HEK293 (cell line): ENCODE measurements around the gene GORAB.
A peak's percentile ranks its signal among the peaks of the same experiment; 100 is the strongest.

Experiments
- CTCF ChIA-PET: fragments of 350-600 bp; formaldehyde crosslinking; extraction: SDS; loops from one replicate; lab custom pipeline; 2021; ENCODE audit warnings: antibody characterized with exemption; lab: Yijun Ruan, JAX
- POLR2A ChIA-PET: fragments of 300-600 bp; formaldehyde crosslinking; extraction: SDS; loops from one replicate; lab custom pipeline; 2020; ENCODE audit warnings: antibody characterized with exemption, inconsistent platforms; lab: Yijun Ruan, JAX
- H3K27ac ChIP-seq: fragments of 200-500 bp; sonication (Bioruptor generic); 2 replicates; pipeline ENCODE4 v1.5.1; 2014; ENCODE audit warnings: low read depth, low read length, control low read depth, inconsistent platforms; ENCODE audit errors: extremely low read depth
- H3K36me3 ChIP-seq, 2 experiments: fragments of 200-500 bp in 1 of 2; sonication (Bioruptor generic) in 1 of 2; 1 replicate in 1 of 2; 2 replicates in 1 of 2; pipeline ENCODE4 v1.5.1; 2014 to 2017; ENCODE audit warnings: inconsistent platforms in 2 of 2, low read length in 2 of 2; ENCODE audit not compliant: control insufficient read depth in 2 of 2, insufficient read depth in 1 of 2
- H3K4me1 ChIP-seq: fragments of 200-500 bp; sonication (Bioruptor generic); 2 replicates; pipeline ENCODE4 v1.5.1; 2014; ENCODE audit warnings: mild to moderate bottlenecking, low read length, inconsistent platforms; ENCODE audit not compliant: control insufficient read depth, insufficient read depth
- H3K4me3 ChIP-seq: 2 replicates; pipeline ENCODE4 v1.5.1; 2011; ENCODE audit warnings: low read depth, mild to moderate bottlenecking, control low read depth, low read length, moderate library complexity
- H3K9me3 ChIP-seq: fragments of 200-500 bp; sonication (Bioruptor generic); 2 replicates; pipeline ENCODE4 v1.5.1; 2014; ENCODE audit warnings: low read depth, low read length, inconsistent platforms; ENCODE audit not compliant: control insufficient read depth, insufficient read depth
- GLIS2 ChIP-seq: fragments of 450-650 bp; formaldehyde crosslinking; IDR thresholded peaks from 2 replicates; pipeline ENCODE4 v1.5.1; 2016; ENCODE audit warnings: missing biosample characterization, missing genetic modification characterization
- IKZF3 ChIP-seq: fragments of 450-650 bp; IDR thresholded peaks from 2 replicates; pipeline ENCODE4 v1.5.0; 2018; ENCODE audit warnings: missing biosample characterization, mild to moderate bottlenecking, missing genetic modification characterization, moderate library complexity
- OSR2 ChIP-seq: fragments of 450-650 bp; formaldehyde crosslinking; IDR thresholded peaks from 2 replicates; pipeline ENCODE4 v1.5.1; 2016; ENCODE audit warnings: missing biosample characterization, missing genetic modification characterization
- RBAK ChIP-seq: fragments of 450-650 bp; formaldehyde crosslinking; IDR thresholded peaks from 2 replicates; pipeline ENCODE4 v1.5.1; 2016; ENCODE audit warnings: missing biosample characterization, missing genetic modification characterization
- ZFP3 ChIP-seq: fragments of 450-650 bp; formaldehyde crosslinking; IDR thresholded peaks from 2 replicates; pipeline ENCODE4 v1.5.1; 2016; ENCODE audit warnings: low read depth, missing biosample characterization, missing genetic modification characterization
- ZFP37 ChIP-seq: fragments of 450-650 bp; formaldehyde crosslinking; IDR thresholded peaks from 2 replicates; pipeline ENCODE4 v1.5.1; 2016; ENCODE audit warnings: missing biosample characterization, missing genetic modification characterization
- ZNF169 ChIP-seq: fragments of 450-650 bp; formaldehyde crosslinking; IDR thresholded peaks from 2 replicates; pipeline ENCODE4 v1.5.1; 2016; ENCODE audit warnings: missing biosample characterization, missing genetic modification characterization
- ZNF211 ChIP-seq: fragments of 450-650 bp; formaldehyde crosslinking; IDR thresholded peaks from 2 replicates; pipeline ENCODE4 v1.5.1; 2016; ENCODE audit warnings: low read depth, missing biosample characterization, missing genetic modification characterization
- ZNF239 ChIP-seq: fragments of 450-650 bp; formaldehyde crosslinking; IDR thresholded peaks from 2 replicates; pipeline ENCODE4 v1.5.1; 2016; ENCODE audit warnings: missing biosample characterization, missing genetic modification characterization
- ZNF274 ChIP-seq, 2 experiments: fragments of 200-500 bp in 1 of 2; fragments of 450-650 bp in 1 of 2; sonication (Bioruptor generic) in 1 of 2; formaldehyde crosslinking in 1 of 2; IDR thresholded peaks; 2 replicates each; pipeline versions ENCODE4 v1.5.1 to v1.6.1; 2014 to 2016; ENCODE audit warnings: borderline replicate concordance in 1 of 2, inconsistent platforms in 1 of 2, low read length in 1 of 2, missing biosample characterization in 1 of 2, missing genetic modification characterization in 1 of 2
- ZNF335 ChIP-seq: fragments of 450-650 bp; formaldehyde crosslinking; conservative IDR thresholded peaks from 2 replicates; pipeline ENCODE4 v1.5.1; 2016; ENCODE audit warnings: missing biosample characterization, missing genetic modification characterization
- ZNF366 ChIP-seq: fragments of 450-650 bp; formaldehyde crosslinking; conservative IDR thresholded peaks from 2 replicates; pipeline ENCODE4 v1.5.1; 2016; ENCODE audit warnings: missing biosample characterization, missing genetic modification characterization
- ZNF404 ChIP-seq: fragments of 450-650 bp; formaldehyde crosslinking; IDR thresholded peaks from 2 replicates; pipeline ENCODE4 v1.5.1; 2017; ENCODE audit warnings: missing biosample characterization, missing genetic modification characterization
- ZNF426 ChIP-seq: fragments of 450-650 bp; formaldehyde crosslinking; IDR thresholded peaks from 2 replicates; pipeline ENCODE4 v1.5.1; 2017; ENCODE audit warnings: missing biosample characterization, missing genetic modification characterization, mild to moderate bottlenecking, inconsistent platforms, moderate library complexity
- ZNF433 ChIP-seq: fragments of 450-650 bp; formaldehyde crosslinking; IDR thresholded peaks from 2 replicates; pipeline ENCODE4 v1.5.1; 2016; ENCODE audit warnings: missing biosample characterization, missing genetic modification characterization, low read depth
- ZNF449 ChIP-seq: fragments of 450-650 bp; formaldehyde crosslinking; IDR thresholded peaks from 2 replicates; pipeline ENCODE4 v1.5.1; 2017; ENCODE audit warnings: missing biosample characterization, mild to moderate bottlenecking, missing genetic modification characterization, moderate library complexity
- ZNF510 ChIP-seq: fragments of 450-650 bp; formaldehyde crosslinking; IDR thresholded peaks from 2 replicates; pipeline ENCODE4 v1.5.1; 2018; ENCODE audit warnings: mild to moderate bottlenecking, missing genetic modification characterization, missing biosample characterization; ENCODE audit not compliant: insufficient replicate concordance
- ZNF596 ChIP-seq: fragments of 450-650 bp; IDR thresholded peaks from 2 replicates; pipeline ENCODE4 v1.5.0; 2018; ENCODE audit warnings: missing biosample characterization, mild to moderate bottlenecking, missing genetic modification characterization, moderate library complexity
- ZNF677 ChIP-seq: fragments of 450-650 bp; IDR thresholded peaks from 2 replicates; pipeline ENCODE4 v1.5.0; 2018; ENCODE audit warnings: missing biosample characterization, mild to moderate bottlenecking, missing genetic modification characterization, moderate library complexity
- ZNF704 ChIP-seq: fragments of 450-650 bp; formaldehyde crosslinking; IDR thresholded peaks from 2 replicates; pipeline ENCODE4 v1.5.1; 2016; ENCODE audit warnings: missing biosample characterization, missing genetic modification characterization
- ZNF777 ChIP-seq: fragments of 450-650 bp; formaldehyde crosslinking; IDR thresholded peaks from 2 replicates; pipeline ENCODE4 v1.5.1; 2017; ENCODE audit warnings: missing biosample characterization, missing genetic modification characterization, borderline replicate concordance
- ZNF830 ChIP-seq: fragments of 450-650 bp; IDR thresholded peaks from 2 replicates; pipeline ENCODE4 v1.5.0; 2018; ENCODE audit warnings: missing biosample characterization, missing genetic modification characterization, low read depth, mild to moderate bottlenecking, moderate library complexity
- ZNF843 ChIP-seq: fragments of 450-650 bp; formaldehyde crosslinking; IDR thresholded peaks from 2 replicates; pipeline ENCODE4 v1.5.1; 2016; ENCODE audit warnings: missing biosample characterization, missing genetic modification characterization
- TF ChIP-seq, protein P1 (sequence below): fragments of 450-650 bp; formaldehyde crosslinking; IDR thresholded peaks from 2 replicates; pipeline ENCODE4 v1.5.1; 2016; ENCODE audit warnings: missing biosample characterization, missing genetic modification characterization
- TF ChIP-seq, protein P2 (sequence below): fragments of 450-650 bp; formaldehyde crosslinking; optimal IDR thresholded peaks from 2 replicates; pipeline ENCODE3; 2016; ENCODE audit warnings: missing biosample characterization, mild to moderate bottlenecking, missing genetic modification characterization
- TF ChIP-seq, protein P3 (sequence below): fragments of 450-650 bp; formaldehyde crosslinking; IDR thresholded peaks from 2 replicates; pipeline ENCODE4 v1.5.1; 2016; ENCODE audit warnings: missing biosample characterization, missing genetic modification characterization

GORAB gene

GRCh38 chr1:170544624-170545023 is 12.7 kb downstream of the GORAB start:
- TF ChIP-seq GLIS2 (no peak), ZNF426 (no peak), ZNF777 (tag by site-specific recombination) (no peak), RBAK (tag by site-specific recombination) (no peak), ZNF704 (no peak)
- H3K27ac ChIP-seq: no peak overlapping the region
- no peak overlapping the region for H3K4me3 ChIP-seq
- CTCF ChIA-PET: interaction anchor here (1.1 kb wide), 1 partner anchor 11 kb away, joined by 3 read pairs; no protein-coding TSS in a partner anchor
- no peaks in the 10 kb centered on the region for H3K9me3 ChIP-seq
- POLR2A ChIA-PET: no interaction called here
- no peaks in the 10 kb centered on the region for H3K4me1 ChIP-seq
- peaks cover 53 to 78% of the 10 kb centered on the region in 2 experiments for H3K36me3 ChIP-seq

- Histone ChIP-seq H3K4me3 (no peak overlapping the region), H3K27ac (no peak overlapping the region), H3K4me1 (no peaks in the 10 kb centered on the region), H3K9me3 (no peaks in the 10 kb centered on the region), H3K36me3 (peaks cover 48 to 79% of the 10 kb centered on the region in 2 experiments)
- ChIA-PET CTCF (interaction anchor here (0.6 kb wide), 1 partner anchor 17 kb away, joined by 5 read pairs; no protein-coding TSS in a partner anchor), POLR2A (no interaction called here)
- TF ChIP-seq IKZF3: no peak
- TF ChIP-seq ZNF433 (tag by site-specific recombination): no peak
- TF ChIP-seq, protein P1, sequence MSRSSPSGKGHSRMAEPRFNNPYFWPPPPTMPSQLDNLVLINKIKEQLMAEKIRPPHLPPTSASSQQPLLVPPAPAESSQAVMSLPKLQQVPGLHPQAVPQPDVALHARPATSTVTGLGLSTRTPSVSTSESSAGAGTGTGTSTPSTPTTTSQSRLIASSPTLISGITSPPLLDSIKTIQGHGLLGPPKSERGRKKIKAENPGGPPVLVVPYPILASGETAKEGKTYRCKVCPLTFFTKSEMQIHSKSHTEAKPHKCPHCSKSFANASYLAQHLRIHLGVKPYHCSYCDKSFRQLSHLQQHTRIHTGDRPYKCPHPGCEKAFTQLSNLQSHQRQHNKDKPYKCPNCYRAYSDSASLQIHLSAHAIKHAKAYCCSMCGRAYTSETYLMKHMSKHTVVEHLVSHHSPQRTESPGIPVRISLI (tag by site-specific recombination): no peak
- TF ChIP-seq ZNF830 (tag by site-specific recombination): no peak
- no peak for TF ChIP-seq ZNF843 (tag by site-specific recombination)
- no peak for TF ChIP-seq ZNF239
- no peak for TF ChIP-seq ZNF404 (tag by site-specific recombination)
- no peak for TF ChIP-seq ZNF677
- TF ChIP-seq ZNF274 (IDR thresholded peaks at IDR 0.05; ENCODE audit: low read length): no peak
- no peak for TF ChIP-seq ZNF274 (tag by site-specific recombination; IDR thresholded peaks at IDR 0.05; ENCODE audit: borderline replicate concordance)
- TF ChIP-seq ZFP37 (tag by site-specific recombination): no peak
- TF ChIP-seq ZNF596: no peak
- TF ChIP-seq, all 188 proteins: peak for 0
Observed at GRCh38 chr1:170545476-170545875, 13.5 kb downstream of the GORAB start.

DNA sequence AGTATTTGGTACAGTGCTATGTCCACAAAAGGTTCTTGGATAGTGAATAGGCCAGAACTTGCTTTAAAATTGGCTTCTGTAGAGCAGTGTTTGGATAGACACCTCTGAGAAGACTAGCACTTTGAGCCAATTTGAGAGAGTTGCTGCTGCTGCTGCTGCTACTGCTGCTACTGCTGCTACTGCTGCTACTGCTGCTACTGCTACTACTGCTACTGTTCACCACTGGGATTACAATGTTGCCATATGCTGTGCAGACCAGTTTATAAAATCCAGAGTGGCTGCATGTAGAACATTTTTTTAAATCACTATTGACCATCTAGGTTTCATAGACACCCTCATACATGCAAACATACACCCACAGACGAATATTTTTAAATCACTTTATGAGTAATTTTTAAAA is 15.3 kb downstream of the GORAB start:
- H3K9me3 ChIP-seq: no peaks in the 10 kb centered on the region
- ChIA-PET CTCF (no interaction called here), POLR2A (no interaction called here)
- no peak overlapping the region for H3K4me3 ChIP-seq
- no peaks in the 10 kb centered on the region for H3K4me1 ChIP-seq
- peaks cover 38 to 82% of the 10 kb centered on the region in 2 experiments for H3K36me3 ChIP-seq
- H3K27ac ChIP-seq: no peak overlapping the region
- TF ChIP-seq ZNF169: peak; percentile 71; the same call in 1 of the 2 replicates
- TF ChIP-seq, protein P2, sequence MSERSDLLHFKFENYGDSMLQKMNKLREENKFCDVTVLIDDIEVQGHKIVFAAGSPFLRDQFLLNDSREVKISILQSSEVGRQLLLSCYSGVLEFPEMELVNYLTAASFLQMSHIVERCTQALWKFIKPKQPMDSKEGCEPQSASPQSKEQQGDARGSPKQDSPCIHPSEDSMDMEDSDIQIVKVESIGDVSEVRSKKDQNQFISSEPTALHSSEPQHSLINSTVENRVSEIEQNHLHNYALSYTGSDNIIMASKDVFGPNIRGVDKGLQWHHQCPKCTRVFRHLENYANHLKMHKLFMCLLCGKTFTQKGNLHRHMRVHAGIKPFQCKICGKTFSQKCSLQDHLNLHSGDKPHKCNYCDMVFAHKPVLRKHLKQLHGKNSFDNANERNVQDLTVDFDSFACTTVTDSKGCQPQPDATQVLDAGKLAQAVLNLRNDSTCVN: no peak
- TF ChIP-seq ZNF510 (tag by site-specific recombination): no peak
- TF ChIP-seq ZFP3 (tag by site-specific recombination): no peak
- TF ChIP-seq, protein P3, sequence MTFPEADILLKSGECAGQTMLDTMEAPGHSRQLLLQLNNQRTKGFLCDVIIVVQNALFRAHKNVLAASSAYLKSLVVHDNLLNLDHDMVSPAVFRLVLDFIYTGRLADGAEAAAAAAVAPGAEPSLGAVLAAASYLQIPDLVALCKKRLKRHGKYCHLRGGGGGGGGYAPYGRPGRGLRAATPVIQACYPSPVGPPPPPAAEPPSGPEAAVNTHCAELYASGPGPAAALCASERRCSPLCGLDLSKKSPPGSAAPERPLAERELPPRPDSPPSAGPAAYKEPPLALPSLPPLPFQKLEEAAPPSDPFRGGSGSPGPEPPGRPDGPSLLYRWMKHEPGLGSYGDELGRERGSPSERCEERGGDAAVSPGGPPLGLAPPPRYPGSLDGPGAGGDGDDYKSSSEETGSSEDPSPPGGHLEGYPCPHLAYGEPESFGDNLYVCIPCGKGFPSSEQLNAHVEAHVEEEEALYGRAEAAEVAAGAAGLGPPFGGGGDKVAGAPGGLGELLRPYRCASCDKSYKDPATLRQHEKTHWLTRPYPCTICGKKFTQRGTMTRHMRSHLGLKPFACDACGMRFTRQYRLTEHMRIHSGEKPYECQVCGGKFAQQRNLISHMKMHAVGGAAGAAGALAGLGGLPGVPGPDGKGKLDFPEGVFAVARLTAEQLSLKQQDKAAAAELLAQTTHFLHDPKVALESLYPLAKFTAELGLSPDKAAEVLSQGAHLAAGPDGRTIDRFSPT: no peak
- no peak for TF ChIP-seq ZNF366
- TF ChIP-seq OSR2 (tag by site-specific recombination): peak; percentile 61
- no peak for TF ChIP-seq ZNF449
- no peak for TF ChIP-seq ZNF335 (tag by site-specific recombination)
- TF ChIP-seq ZNF211 (tag by site-specific recombination): no peak
